ENCODE results near the gene TAF8. TPM values are rescaled to one million over a fixed set of nuclear protein-coding genes. Genes with fewer than 3 reads are reported as not detected.

Gene TAF8
- polyA plus RNA-seq, 1 donor (not counting 4 experiments of a cell fraction or from before 2014, with no cell fraction given) = 15.9 TPM

- Histone ChIP-seq H2AFZ (ENCODE audit: control insufficient read depth, low read length) (no peak overlapping the region), H3K27me3 (ENCODE audit: control insufficient read depth, extremely low read depth, insufficient read depth, low read length) (no peaks in the 10 kb centered on the region), H3K27ac (ENCODE audit: control insufficient read depth, insufficient read depth, low read length) (no peak overlapping the region), H3K4me1 (ENCODE audit: control insufficient read depth, extremely low read depth, insufficient read depth, low read length) (peaks cover 13% of the 10 kb centered on the region), H3K9me3 (ENCODE audit: control insufficient read depth, low read depth, low read length) (no peaks in the 10 kb centered on the region), H4K20me1 (ENCODE audit: control insufficient read depth, extremely low read depth, insufficient read depth, low read length) (no peaks in the 10 kb centered on the region), H3K4me3 (ENCODE audit: control insufficient read depth in 2 of 3, extremely low read depth in 1 of 3, insufficient read depth in 2 of 3, low read depth in 1 of 3, low read length in 3 of 3) (no peak overlapping the region), H3K9me1 (ENCODE audit: control insufficient read depth, extremely low read depth, insufficient read depth, low read length) (no peaks in the 10 kb centered on the region), H3K79me2 (ENCODE audit: control insufficient read depth, insufficient read depth, low read length) (no peaks in the 10 kb centered on the region), H3K4me2 (ENCODE audit: control insufficient read depth, extremely low read depth, insufficient read depth, low read depth, low read length) (no peak overlapping the region), H3K9ac (ENCODE audit: control insufficient read depth, extremely low read depth, insufficient read depth, low read length) (no peak overlapping the region), H3K36me3 (ENCODE audit: control insufficient read depth in 2 of 2, extremely low read depth in 1 of 2, insufficient read depth in 2 of 2, low read length in 2 of 2) (no peaks in the 10 kb centered on the region)
- dilution Hi-C loops (cut with MboI; ENCODE audit: extremely low pct_ligation_motif_present, low sequenced_read_pairs) = no loop called here
- FAIRE-seq (no peak), DNase-seq (ENCODE audit: low read depth, low spot score) (no peak)
- no peak for TF ChIP-seq EZH2 (IDR thresholded peaks at IDR 0.05; ENCODE audit: low read length)
- TF ChIP-seq, protein P1, sequence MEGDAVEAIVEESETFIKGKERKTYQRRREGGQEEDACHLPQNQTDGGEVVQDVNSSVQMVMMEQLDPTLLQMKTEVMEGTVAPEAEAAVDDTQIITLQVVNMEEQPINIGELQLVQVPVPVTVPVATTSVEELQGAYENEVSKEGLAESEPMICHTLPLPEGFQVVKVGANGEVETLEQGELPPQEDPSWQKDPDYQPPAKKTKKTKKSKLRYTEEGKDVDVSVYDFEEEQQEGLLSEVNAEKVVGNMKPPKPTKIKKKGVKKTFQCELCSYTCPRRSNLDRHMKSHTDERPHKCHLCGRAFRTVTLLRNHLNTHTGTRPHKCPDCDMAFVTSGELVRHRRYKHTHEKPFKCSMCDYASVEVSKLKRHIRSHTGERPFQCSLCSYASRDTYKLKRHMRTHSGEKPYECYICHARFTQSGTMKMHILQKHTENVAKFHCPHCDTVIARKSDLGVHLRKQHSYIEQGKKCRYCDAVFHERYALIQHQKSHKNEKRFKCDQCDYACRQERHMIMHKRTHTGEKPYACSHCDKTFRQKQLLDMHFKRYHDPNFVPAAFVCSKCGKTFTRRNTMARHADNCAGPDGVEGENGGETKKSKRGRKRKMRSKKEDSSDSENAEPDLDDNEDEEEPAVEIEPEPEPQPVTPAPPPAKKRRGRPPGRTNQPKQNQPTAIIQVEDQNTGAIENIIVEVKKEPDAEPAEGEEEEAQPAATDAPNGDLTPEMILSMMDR (optimal IDR thresholded peaks at IDR 0.05 in 1 of 3, IDR thresholded peaks at IDR 0.05 in 1 of 3, conservative IDR thresholded peaks at IDR 0.05 in 1 of 3; ENCODE audit: extremely low read depth in 1 of 3, insufficient read depth in 2 of 3, low read length in 3 of 3) = no peak
Observed at GRCh38 chr6:42091718-42092023, 41.3 kb downstream of the TAF8 start.

DNA sequence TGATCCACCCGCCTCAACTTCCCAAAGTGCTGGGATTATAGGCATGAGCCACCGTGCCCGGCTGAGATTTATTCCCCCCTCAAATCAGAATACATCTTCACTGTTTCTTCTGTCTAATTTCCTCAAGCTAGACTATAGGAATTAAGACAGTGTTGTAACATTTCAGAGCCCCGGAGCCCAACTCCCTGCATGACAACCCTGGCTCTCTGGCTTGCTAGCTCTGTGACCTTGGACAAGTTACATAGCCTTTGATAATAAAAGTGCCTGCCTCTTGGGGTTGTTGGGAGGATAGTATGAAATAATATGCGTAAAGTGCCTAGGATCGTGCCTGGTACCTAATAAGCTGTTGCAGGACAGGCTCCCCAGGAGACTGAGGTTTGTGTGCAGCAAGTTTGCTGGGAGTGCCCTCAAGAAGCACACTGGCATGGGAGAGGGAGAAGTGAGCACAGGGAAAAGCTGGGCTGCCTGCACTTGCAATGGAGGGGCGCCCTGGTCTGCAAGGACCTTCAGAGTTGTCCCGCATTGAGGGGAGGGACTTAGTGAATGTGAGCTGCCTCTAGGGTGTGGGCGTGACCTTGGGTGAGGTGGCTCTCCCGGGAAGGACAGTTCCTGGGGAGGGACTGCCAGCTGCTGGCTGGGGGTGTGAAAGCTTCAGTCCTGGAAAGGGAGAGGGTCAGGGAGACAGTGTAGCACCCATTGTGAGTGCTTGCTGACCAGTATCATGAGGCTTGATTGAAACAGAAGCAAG, 43.4 kb downstream of the TAF8 start:
- H3K36me3 ChIP-seq (ENCODE audit: control insufficient read depth in 2 of 2, extremely low read depth in 1 of 2, insufficient read depth in 2 of 2, low read length in 2 of 2) = no peaks in the 10 kb centered on the region
- TF ChIP-seq, protein P1 (optimal IDR thresholded peaks at IDR 0.05 in 1 of 3, IDR thresholded peaks at IDR 0.05 in 1 of 3, conservative IDR thresholded peaks at IDR 0.05 in 1 of 3; ENCODE audit: extremely low read depth in 1 of 3, insufficient read depth in 2 of 3, low read length in 3 of 3) = no peak
- TF ChIP-seq EZH2 (IDR thresholded peaks at IDR 0.05; ENCODE audit: low read length) = no peak
- H3K4me3 ChIP-seq (ENCODE audit: control insufficient read depth in 2 of 3, extremely low read depth in 1 of 3, insufficient read depth in 2 of 3, low read depth in 1 of 3, low read length in 3 of 3) = no peak overlapping the region
- H3K4me2 ChIP-seq (ENCODE audit: control insufficient read depth, extremely low read depth, insufficient read depth, low read depth, low read length) = no peak overlapping the region
- no peak overlapping the region for H3K27ac ChIP-seq (ENCODE audit: control insufficient read depth, insufficient read depth, low read length)
- H3K9me1 ChIP-seq (ENCODE audit: control insufficient read depth, extremely low read depth, insufficient read depth, low read length) = no peaks in the 10 kb centered on the region
- H2AFZ ChIP-seq (ENCODE audit: control insufficient read depth, low read length) = no peak overlapping the region
- dilution Hi-C loops (cut with MboI; ENCODE audit: extremely low pct_ligation_motif_present, low sequenced_read_pairs) = no loop called here
- no peaks in the 10 kb centered on the region for H3K9me3 ChIP-seq (ENCODE audit: control insufficient read depth, low read depth, low read length)
- DNase-seq (ENCODE audit: low read depth, low spot score) (no peak), FAIRE-seq (no peak)
- H3K27me3 ChIP-seq (ENCODE audit: control insufficient read depth, extremely low read depth, insufficient read depth, low read length) = no peaks in the 10 kb centered on the region
- peaks cover 4% of the 10 kb centered on the region for H3K4me1 ChIP-seq (ENCODE audit: control insufficient read depth, extremely low read depth, insufficient read depth, low read length)
- no peak overlapping the region for H3K9ac ChIP-seq (ENCODE audit: control insufficient read depth, extremely low read depth, insufficient read depth, low read length)
- H4K20me1 ChIP-seq (ENCODE audit: control insufficient read depth, extremely low read depth, insufficient read depth, low read length) = no peaks in the 10 kb centered on the region
- H3K79me2 ChIP-seq (ENCODE audit: control insufficient read depth, insufficient read depth, low read length) = no peaks in the 10 kb centered on the region
